MM.1S (cell line): ENCODE measurements around the gene DIP2C.
"Not testable (repeated sequence)": the region's sequence is repeated elsewhere in the genome, so short reads cannot be mapped to it uniquely, and the experiment has no call there.

ENCODE experiments used
- DNase-seq: peaks from one replicate; pipeline ENCODE4 v3.0.0-alpha.2; 2015
- H2AFZ ChIP-seq: fragments of 300-600 bp; sonication (generic); 2 replicates; pipeline ENCODE4 v1.6.0; 2016; ENCODE audit warnings: antibody characterized with exemption, low read length
- H3F3A ChIP-seq: fragments of 300-600 bp; sonication (generic); 2 replicates; pipeline ENCODE4 v1.6.1; 2016; ENCODE audit warnings: mild to moderate bottlenecking, antibody characterized with exemption, low read length, moderate library complexity, mixed read lengths; ENCODE audit not compliant: insufficient read depth
- H3K27ac ChIP-seq: fragments of 300-600 bp; sonication (generic); 2 replicates; pipeline ENCODE4 v1.5.1; 2016; ENCODE audit warnings: mild to moderate bottlenecking, low read length
- H3K27me3 ChIP-seq: fragments of 300-600 bp; sonication (generic); replicated peaks from 2 replicates; pipeline ENCODE4 v1.6.0; 2016; ENCODE audit warnings: low read length; ENCODE audit not compliant: insufficient read depth
- H3K36me3 ChIP-seq: fragments of 300-600 bp; sonication (generic); replicated peaks from 2 replicates; pipeline ENCODE4 v1.6.1; 2016; ENCODE audit warnings: mild to moderate bottlenecking, low read length, mixed read lengths; ENCODE audit not compliant: insufficient read depth
- H3K4me1 ChIP-seq: fragments of 300-600 bp; sonication (generic); 2 replicates; pipeline ENCODE4 v1.6.1; 2016; ENCODE audit warnings: low read length, mixed read lengths
- H3K4me2 ChIP-seq: fragments of 300-600 bp; sonication (generic); 2 replicates; pipeline ENCODE4 v1.6.0; 2016; ENCODE audit warnings: low read depth, low read length
- H3K4me3 ChIP-seq: fragments of 300-600 bp; sonication (generic); 2 replicates; pipeline ENCODE4 v1.5.1; 2016; ENCODE audit warnings: low read length, mixed read lengths
- H3K79me2 ChIP-seq: fragments of 300-600 bp; sonication (generic); 2 replicates; pipeline ENCODE4 v1.6.1; 2016; ENCODE audit warnings: mixed run types, low read length, mixed read lengths
- H3K9ac ChIP-seq: fragments of 300-600 bp; sonication (generic); 2 replicates; pipeline ENCODE4 v1.6.1; 2016; ENCODE audit warnings: low read length, mixed read lengths
- H3K9me2 ChIP-seq: fragments of 300-600 bp; sonication (generic); replicated peaks from 2 replicates; pipeline ENCODE4 v1.6.1; 2016; ENCODE audit warnings: mild to moderate bottlenecking, low read length, mixed read lengths; ENCODE audit not compliant: insufficient read depth
- H3K9me3 ChIP-seq: fragments of 300-600 bp; sonication (generic); replicated peaks from 2 replicates; pipeline ENCODE4 v1.6.1; 2016; ENCODE audit warnings: mild to moderate bottlenecking, low read length, mixed read lengths; ENCODE audit not compliant: insufficient read depth
- H4K20me1 ChIP-seq: fragments of 300-600 bp; sonication (generic); 2 replicates; pipeline ENCODE4 v1.6.1; 2016; ENCODE audit warnings: mild to moderate bottlenecking, low read length, moderate library complexity, mixed read lengths; ENCODE audit not compliant: insufficient read depth
- EZH2 ChIP-seq: fragments of 300-600 bp; sonication (generic); optimal IDR thresholded peaks from 2 replicates; pipeline ENCODE3; 2017; ENCODE audit warnings: low read depth, mild to moderate bottlenecking, antibody characterized with exemption, low read length, mixed read lengths
- EZH2phosphoT487 ChIP-seq: fragments of 300-600 bp; sonication (generic); IDR thresholded peaks from 2 replicates; pipeline ENCODE4 v1.6.1; 2018; ENCODE audit warnings: antibody characterized with exemption, low read length
- TF ChIP-seq, protein P1 (sequence below): fragments of 300-600 bp; sonication (generic); IDR thresholded peaks from 2 replicates; pipeline ENCODE4 v1.5.1; 2016; ENCODE audit warnings: antibody characterized with exemption, low read length, mixed read lengths

DIP2C gene

DNA sequence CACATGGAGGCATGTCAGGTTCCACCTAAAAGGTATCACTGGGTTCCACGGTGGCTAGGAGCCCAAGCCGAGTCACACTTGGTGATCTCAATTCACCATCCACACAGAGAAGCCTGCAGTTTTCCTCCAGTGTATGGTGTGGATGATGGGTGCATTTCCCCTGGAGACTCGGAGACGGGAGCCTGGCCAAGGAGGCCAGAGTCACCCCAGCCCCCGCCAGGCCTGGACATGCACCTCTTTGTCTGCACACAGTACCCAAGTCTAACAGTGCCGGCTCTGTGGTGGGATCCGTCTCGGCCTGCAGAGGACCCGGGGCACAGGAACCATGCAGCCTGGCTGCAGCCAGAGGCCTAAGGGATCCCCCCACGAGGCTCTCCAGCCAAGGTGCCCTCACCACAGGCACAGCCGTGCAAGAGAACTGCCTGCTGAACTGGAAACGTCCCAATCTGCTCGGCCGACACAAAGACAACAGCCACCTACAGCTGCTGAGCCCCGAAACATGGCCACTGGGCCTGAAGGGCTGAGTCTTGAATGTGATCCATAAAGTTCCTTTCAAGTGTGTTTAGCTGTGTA, 75.2 kb downstream of the DIP2C start:
- Histone ChIP-seq H3K4me1 (no peaks in the 10 kb centered on the region), H3F3A (no peaks in the 10 kb centered on the region), H3K9me2 (no peaks in the 10 kb centered on the region), H4K20me1 (no peaks in the 10 kb centered on the region), H3K36me3 (no peaks in the 10 kb centered on the region), H3K27me3 (no peaks in the 10 kb centered on the region; the same call in 1 of the 2 replicates), H3K79me2 (no peaks in the 10 kb centered on the region), H3K9me3 (no peaks in the 10 kb centered on the region), H2AFZ (no peak overlapping the region), H3K9ac (no peak overlapping the region), H3K27ac (no peak overlapping the region), H3K4me2 (no peak overlapping the region), H3K4me3 (no peak overlapping the region)
- TF ChIP-seq, protein P1, sequence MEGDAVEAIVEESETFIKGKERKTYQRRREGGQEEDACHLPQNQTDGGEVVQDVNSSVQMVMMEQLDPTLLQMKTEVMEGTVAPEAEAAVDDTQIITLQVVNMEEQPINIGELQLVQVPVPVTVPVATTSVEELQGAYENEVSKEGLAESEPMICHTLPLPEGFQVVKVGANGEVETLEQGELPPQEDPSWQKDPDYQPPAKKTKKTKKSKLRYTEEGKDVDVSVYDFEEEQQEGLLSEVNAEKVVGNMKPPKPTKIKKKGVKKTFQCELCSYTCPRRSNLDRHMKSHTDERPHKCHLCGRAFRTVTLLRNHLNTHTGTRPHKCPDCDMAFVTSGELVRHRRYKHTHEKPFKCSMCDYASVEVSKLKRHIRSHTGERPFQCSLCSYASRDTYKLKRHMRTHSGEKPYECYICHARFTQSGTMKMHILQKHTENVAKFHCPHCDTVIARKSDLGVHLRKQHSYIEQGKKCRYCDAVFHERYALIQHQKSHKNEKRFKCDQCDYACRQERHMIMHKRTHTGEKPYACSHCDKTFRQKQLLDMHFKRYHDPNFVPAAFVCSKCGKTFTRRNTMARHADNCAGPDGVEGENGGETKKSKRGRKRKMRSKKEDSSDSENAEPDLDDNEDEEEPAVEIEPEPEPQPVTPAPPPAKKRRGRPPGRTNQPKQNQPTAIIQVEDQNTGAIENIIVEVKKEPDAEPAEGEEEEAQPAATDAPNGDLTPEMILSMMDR, result no peak
- TF ChIP-seq EZH2, result no peak
- TF ChIP-seq EZH2phosphoT487, result no peak
- DNase-seq, result no peak

DNA sequence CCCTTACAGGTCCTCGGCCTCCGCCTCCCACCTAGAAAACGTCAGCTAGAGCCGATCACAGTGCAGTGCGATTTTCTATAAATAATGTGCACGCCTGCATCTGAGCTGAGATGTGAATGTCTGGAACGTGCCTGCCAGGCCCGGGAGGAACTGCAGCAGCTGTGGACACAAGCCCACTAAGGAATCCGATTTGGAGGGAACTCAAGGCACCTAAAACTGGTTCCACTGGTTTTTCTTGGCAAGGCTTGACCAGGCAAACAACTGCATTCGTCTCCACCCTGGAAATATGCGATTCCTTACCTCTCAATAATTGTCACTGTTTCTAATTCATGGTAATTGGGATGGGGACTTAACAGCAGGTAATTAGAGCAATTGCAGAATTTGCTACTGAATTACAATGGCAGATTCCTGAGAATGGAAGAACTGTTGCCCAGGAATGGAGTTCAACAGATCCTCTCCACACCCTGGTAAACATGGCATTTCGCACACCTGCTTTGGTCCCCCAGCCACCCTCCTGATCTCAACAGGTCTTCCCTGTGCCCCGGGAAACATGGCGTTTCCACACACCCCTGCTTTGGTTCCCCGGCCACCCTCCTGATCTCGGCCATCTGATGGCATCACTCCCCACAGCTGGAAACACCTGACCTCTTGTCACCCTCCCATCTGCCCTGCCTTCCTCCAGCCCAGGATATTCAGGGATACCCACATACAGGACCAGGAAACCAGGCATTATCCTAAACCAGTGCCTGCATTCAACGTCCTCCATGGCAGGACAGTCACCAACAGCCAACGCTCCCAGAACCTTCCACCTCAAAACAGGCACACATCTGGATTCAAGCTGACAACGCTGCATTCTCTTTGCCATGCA, 76.0 kb downstream of the DIP2C start:
- Histone ChIP-seq H3K9me3 (no peaks in the 10 kb centered on the region), H3K4me1 (no peaks in the 10 kb centered on the region), H3K36me3 (no peaks in the 10 kb centered on the region)

DNA sequence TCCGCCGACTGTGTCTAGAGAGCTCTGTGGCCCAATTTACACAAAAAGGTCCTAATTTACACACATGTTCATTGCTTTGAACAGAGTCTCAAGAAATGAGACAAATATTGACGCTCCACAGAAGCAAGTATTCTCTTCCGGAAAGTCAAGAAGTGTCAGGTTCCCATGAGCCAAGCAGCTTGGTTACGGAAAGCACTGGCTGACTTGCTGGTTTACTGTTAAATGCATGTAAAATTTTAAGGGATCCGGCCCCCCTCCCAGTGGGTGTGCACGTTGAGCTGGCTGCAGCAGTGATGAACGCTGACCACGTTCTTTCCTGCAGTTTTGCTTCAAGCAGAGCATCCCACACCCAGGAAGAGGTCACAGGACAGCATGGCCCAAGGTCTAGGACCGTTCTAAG, 76.8 kb downstream of the DIP2C start:
- H4K20me1 ChIP-seq, result no peaks in the 10 kb centered on the region
- no peak for DNase-seq
- no peak overlapping the region for H3K4me2 ChIP-seq
- no peaks in the 10 kb centered on the region for H3K9me2 ChIP-seq
- H2AFZ ChIP-seq, result no peak overlapping the region
- H3K27ac ChIP-seq, result no peak overlapping the region
- H3F3A ChIP-seq, result no peaks in the 10 kb centered on the region
- no peaks in the 10 kb centered on the region for H3K79me2 ChIP-seq
- H3K27me3 ChIP-seq, result no peaks in the 10 kb centered on the region
- TF ChIP-seq, protein P1, result no peak
- TF ChIP-seq EZH2, result no peak
- no peak for TF ChIP-seq EZH2phosphoT487
- no peaks in the 10 kb centered on the region for H3K4me1 ChIP-seq
- no peak overlapping the region for H3K9ac ChIP-seq
- H3K4me3 ChIP-seq, result no peak overlapping the region
- no peaks in the 10 kb centered on the region for H3K36me3 ChIP-seq
- H3K9me3 ChIP-seq, result no peaks in the 10 kb centered on the region

More for the DNA sequence above, 76.0 kb downstream of the DIP2C start:
- TF ChIP-seq EZH2, result no peak
- TF ChIP-seq, protein P1, result no peak
- no peak for TF ChIP-seq EZH2phosphoT487
- H3K27ac ChIP-seq, result no peak overlapping the region
- H3K79me2 ChIP-seq, result no peaks in the 10 kb centered on the region
- no peaks in the 10 kb centered on the region; the same call in 1 of the 2 replicates for H3K27me3 ChIP-seq
- no peak overlapping the region for H3K4me2 ChIP-seq
- H3K4me3 ChIP-seq, result no peak overlapping the region
- H2AFZ ChIP-seq, result no peak overlapping the region
- H3K9me2 ChIP-seq, result no peaks in the 10 kb centered on the region
- no peak for DNase-seq
- no peak overlapping the region for H3K9ac ChIP-seq
- no peaks in the 10 kb centered on the region for H3F3A ChIP-seq
- no peaks in the 10 kb centered on the region for H4K20me1 ChIP-seq

DNA sequence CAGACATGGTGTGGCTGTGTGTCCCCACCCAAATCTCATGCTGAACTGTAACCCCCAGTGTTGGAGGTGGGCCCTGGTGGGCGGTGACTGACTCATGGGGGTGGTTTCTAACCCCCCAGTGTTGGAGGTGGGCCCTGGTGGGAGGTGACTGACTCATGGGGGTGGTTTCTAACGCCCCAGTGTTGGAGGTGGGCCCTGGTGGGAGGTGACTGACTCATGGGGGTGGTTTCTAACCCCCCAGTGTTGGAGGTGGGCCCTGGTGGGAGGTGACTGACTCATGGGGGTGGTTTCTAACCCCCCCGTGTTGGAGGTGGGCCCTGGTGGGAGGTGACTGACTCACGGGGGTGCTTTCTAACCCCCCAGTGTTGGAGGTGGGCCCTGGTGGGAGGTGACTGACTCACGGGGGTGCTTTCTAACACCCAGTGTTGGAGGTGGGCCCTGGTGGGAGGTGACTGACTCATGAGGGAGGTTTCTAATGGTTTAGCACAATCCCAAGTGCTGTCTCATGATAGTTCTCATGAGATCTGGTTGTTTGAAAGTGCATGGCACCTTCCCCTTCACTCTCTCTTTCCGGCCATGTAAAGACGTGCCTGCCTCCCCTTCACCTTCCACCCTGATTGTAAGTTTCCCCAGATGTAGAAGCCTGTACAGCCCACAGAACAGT, 78.7 kb downstream of the DIP2C start:
- H3F3A ChIP-seq, H3K9me3 ChIP-seq, H3K9ac ChIP-seq, H3K9me2 ChIP-seq, H3K4me2 ChIP-seq, H3K36me3 ChIP-seq, H3K4me3 ChIP-seq, H3K79me2 ChIP-seq, H2AFZ ChIP-seq, H3K4me1 ChIP-seq, H3K27ac ChIP-seq, H4K20me1 ChIP-seq, H3K27me3 ChIP-seq, DNase-seq: not testable (repeated sequence)
